OCI-LY7 (cell line): ENCODE results near the gene MIOS. TPM values are rescaled to one million over a fixed set of nuclear protein-coding genes. Genes with fewer than 3 reads are reported as not detected.

ENCODE experiments used
- BruUV-seq: library from RNA; stranded (reverse); fragments of 400-500 nt; replicated peaks from 2 replicates; lab custom pipeline; 2021; lab: Mats Ljungman, UMichigan
- CTCF ChIA-PET: fragments of 300-600 bp; sonication (Branson Sonifier 250); formaldehyde crosslinking; loops from one replicate; lab custom pipeline; 2022; ENCODE audit warnings: antibody characterized with exemption; ENCODE audit not compliant: unreplicated experiment; lab: Charles Lee
- POLR2A ChIA-PET: fragments of 300-600 bp; sonication (Branson Sonifier 250); formaldehyde crosslinking; loops from one replicate; lab custom pipeline; 2022; ENCODE audit warnings: antibody characterized with exemption; lab: Charles Lee
- DNase-seq: peaks from one replicate; pipeline ENCODE4 v3.0.0-alpha.2; 2015; ENCODE audit warnings: low spot score
- H2AFZ ChIP-seq: fragments of 200-600 bp; sonication (generic), shearing (Covaris generic); 2 replicates; pipeline ENCODE4 v1.6.1; 2014; ENCODE audit warnings: mild to moderate bottlenecking, antibody characterized with exemption, low read length, moderate library complexity
- H3K27ac ChIP-seq: fragments of 200-600 bp; sonication (generic); 2 replicates; pipeline ENCODE4 v1.5.1; 2014; ENCODE audit warnings: mixed run types, low read depth, mild to moderate bottlenecking, moderate library complexity, low read length, inconsistent platforms; ENCODE audit not compliant: poor library complexity, severe bottlenecking
- H3K36me3 ChIP-seq: fragments of 200-600 bp; sonication (generic); 2 replicates; pipeline ENCODE4 v1.6.1; 2014; ENCODE audit warnings: mild to moderate bottlenecking, antibody characterized with exemption, low read length, moderate library complexity, mixed read lengths; ENCODE audit not compliant: insufficient read depth
- H3K4me1 ChIP-seq: fragments of 200-600 bp; sonication (generic); 2 replicates; pipeline ENCODE4 v1.5.1; 2014; ENCODE audit warnings: mild to moderate bottlenecking, low read length; ENCODE audit not compliant: insufficient read depth, poor library complexity, severe bottlenecking
- H3K4me2 ChIP-seq: fragments of 200-600 bp; sonication (generic); 2 replicates; pipeline ENCODE4 v1.6.1; 2014; ENCODE audit warnings: mild to moderate bottlenecking, low read length
- H3K4me3 ChIP-seq: fragments of 200-600 bp; sonication (generic); 2 replicates; pipeline ENCODE4 v1.5.1; 2014; ENCODE audit warnings: mild to moderate bottlenecking, low read depth, low read length; ENCODE audit not compliant: poor library complexity, severe bottlenecking
- H3K79me2 ChIP-seq: fragments of 200-600 bp; sonication (generic); 2 replicates; pipeline ENCODE4 v1.6.1; 2016; ENCODE audit warnings: low read depth, mild to moderate bottlenecking, low read length, moderate library complexity, mixed read lengths; ENCODE audit not compliant: insufficient read depth
- H3K9me2 ChIP-seq: fragments of 200-600 bp; sonication (generic); 2 replicates; pipeline ENCODE4 v1.6.1; 2016; ENCODE audit warnings: mild to moderate bottlenecking, low read length, mixed read lengths; ENCODE audit not compliant: insufficient read depth
- H3K9me3 ChIP-seq: fragments of 200-600 bp; sonication (generic); 2 replicates; pipeline ENCODE4 v1.6.1; 2014; ENCODE audit warnings: mild to moderate bottlenecking, mixed run types, low read length, mixed read lengths
- H4K20me1 ChIP-seq: fragments of 200-600 bp; sonication (generic); 2 replicates; pipeline ENCODE4 v1.6.1; 2014; ENCODE audit warnings: mild to moderate bottlenecking, antibody characterized with exemption, low read length, moderate library complexity, mixed read lengths; ENCODE audit not compliant: insufficient read depth
- CTCF ChIP-seq: fragments of 200-600 bp; sonication (generic); conservative IDR thresholded peaks from 2 replicates; pipeline ENCODE4 v1.5.1; 2014; ENCODE audit warnings: mild to moderate bottlenecking, antibody characterized with exemption, low read length, moderate library complexity, mixed read lengths
- EZH2phosphoT487 ChIP-seq: fragments of 200-600 bp; sonication (generic); IDR thresholded peaks from 2 replicates; pipeline ENCODE4 v1.6.1; 2018; ENCODE audit warnings: low read depth, borderline replicate concordance, mild to moderate bottlenecking, mixed run types, antibody characterized with exemption, low read length, moderate library complexity, mixed read lengths
- intact Hi-C: fragments of 100-400 bp; cut with micrococcal nuclease; formaldehyde crosslinking; loops from one replicate; pipeline ENCODE4 v1.10.0; 2022; ENCODE audit not compliant: unreplicated experiment
- total RNA-seq, 2 experiments: library from RNA; depleted of rRNA in 1 of 2; stranded (reverse); fragments of >200 nt in 1 of 2; shearing (Covaris generic) in 1 of 2; gene quantifications; 2 replicates each; pipeline ENCODE4 v1.2.3, GENCODE V29; 2014 to 2022

Gene MIOS
- total RNA-seq, 2 experiments from 2014 or later: 24.9 to 25.8 TPM

- H4K20me1 ChIP-seq: no peaks in the 10 kb centered on the region
- BruUV-seq: no TSS peak
- ChIA-PET POLR2A (no interaction called here), CTCF (no interaction called here)
- no peak for DNase-seq
- H3K27ac ChIP-seq: no peak overlapping the region
- no peaks in the 10 kb centered on the region for H3K9me3 ChIP-seq
- H3K4me3 ChIP-seq: no peak overlapping the region
- no peaks in the 10 kb centered on the region for H3K4me1 ChIP-seq
- H3K9me2 ChIP-seq: no peaks in the 10 kb centered on the region
- no peaks in the 10 kb centered on the region for H3K36me3 ChIP-seq
- intact Hi-C loops: no loop called here
- TF ChIP-seq CTCF (no peak), EZH2phosphoT487 (no peak)
- H3K79me2 ChIP-seq: no peaks in the 10 kb centered on the region
- H2AFZ ChIP-seq: no peak overlapping the region
- no peak overlapping the region for H3K4me2 ChIP-seq
Observed at GRCh38 chr7:7519056-7519455, 47.6 kb upstream of the MIOS start.

GRCh38 chr7:7519528-7519927 is 47.2 kb upstream of the MIOS start:
- Histone ChIP-seq H3K4me1 (no peaks in the 10 kb centered on the region), H3K27ac (no peak overlapping the region), H3K4me2 (no peak overlapping the region), H3K4me3 (no peak overlapping the region), H3K9me2 (no peaks in the 10 kb centered on the region), H3K79me2 (no peaks in the 10 kb centered on the region), H4K20me1 (no peaks in the 10 kb centered on the region), H3K36me3 (no peaks in the 10 kb centered on the region), H3K9me3 (no peaks in the 10 kb centered on the region), H2AFZ (no peak overlapping the region)
- TF ChIP-seq EZH2phosphoT487 (no peak), CTCF (no peak)
- POLR2A ChIA-PET: no interaction called here
- no TSS peak for BruUV-seq
- CTCF ChIA-PET: no interaction called here
- intact Hi-C loops: no loop called here
- DNase-seq: no peak

GRCh38 chr7:7521259-7521658 is 45.4 kb upstream of the MIOS start:
- intact Hi-C loops: loop anchor here (10.0 kb wide), 1 partner anchor 774 kb away; no protein-coding TSS in a partner anchor
- DNase-seq: no peak
- H3K4me1 ChIP-seq: no peaks in the 10 kb centered on the region
- H4K20me1 ChIP-seq: no peaks in the 10 kb centered on the region
- no peak for TF ChIP-seq CTCF
- TF ChIP-seq EZH2phosphoT487: no peak
- no peak overlapping the region for H2AFZ ChIP-seq
- H3K4me3 ChIP-seq: no peak overlapping the region
- no peaks in the 10 kb centered on the region for H3K9me2 ChIP-seq
- no TSS peak for BruUV-seq
- POLR2A ChIA-PET: no interaction called here
- no peak overlapping the region for H3K4me2 ChIP-seq
- no peaks in the 10 kb centered on the region for H3K36me3 ChIP-seq
- CTCF ChIA-PET: interaction anchor here (0.6 kb wide), 1 partner anchor 359 kb away, joined by 3 read pairs; no protein-coding TSS in a partner anchor
- no peaks in the 10 kb centered on the region for H3K79me2 ChIP-seq
- no peak overlapping the region for H3K27ac ChIP-seq
- H3K9me3 ChIP-seq: no peaks in the 10 kb centered on the region
